ENCODE measurements around the gene USF2. TPM values are rescaled to one million over a fixed set of nuclear protein-coding genes. Genes with fewer than 3 reads are reported as not detected.

USF2 gene
- total RNA-seq, 1 experiment from 2014 or later: 81.6 TPM

DNA sequence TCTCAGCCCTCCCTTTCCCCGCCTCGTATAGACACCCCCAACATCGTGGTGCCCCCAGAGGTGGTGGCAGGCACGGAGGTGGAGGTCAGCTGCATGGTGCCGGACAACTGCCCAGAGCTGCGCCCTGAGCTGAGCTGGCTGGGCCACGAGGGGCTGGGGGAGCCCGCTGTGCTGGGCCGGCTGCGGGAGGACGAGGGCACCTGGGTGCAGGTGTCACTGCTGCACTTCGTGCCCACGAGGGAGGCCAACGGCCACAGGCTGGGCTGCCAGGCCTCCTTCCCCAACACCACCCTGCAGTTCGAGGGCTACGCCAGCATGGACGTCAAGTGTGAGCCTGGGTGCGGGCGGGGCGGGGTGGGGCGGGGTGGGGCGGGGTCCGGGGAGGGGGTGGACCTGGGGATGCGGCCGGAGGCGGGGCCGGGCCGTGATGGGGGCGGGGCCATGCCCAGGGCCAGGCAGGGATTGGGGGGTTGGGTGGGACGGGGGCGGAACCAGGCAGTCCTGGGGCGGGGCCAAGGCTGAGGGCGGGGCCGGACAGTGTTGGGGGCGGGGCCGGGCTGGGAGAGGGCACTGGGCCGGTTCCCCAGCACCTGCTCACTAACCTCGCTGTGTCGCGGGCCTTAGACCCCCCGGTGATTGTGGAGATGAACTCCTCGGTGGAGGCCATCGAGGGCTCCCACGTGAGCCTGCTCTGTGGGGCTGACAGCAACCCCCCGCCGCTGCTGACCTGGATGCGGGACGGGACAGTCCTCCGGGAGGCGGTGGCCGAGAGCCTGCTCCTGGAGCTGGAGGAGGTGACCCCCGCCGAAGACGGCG is 31.0 kb downstream of the USF2 start:
- no peaks in the 10 kb centered on the region for H3K36me3 Mint-ChIP-seq (ENCODE audit: insufficient read depth, unreplicated experiment)
- CTCF ChIA-PET: no interaction called here
- no peaks in the 10 kb centered on the region for H3K9me3 Mint-ChIP-seq (ENCODE audit: unreplicated experiment)
- POLR2A ChIA-PET: no interaction called here
- DNase-seq (ENCODE audit: unreplicated experiment): no peak
- intact Hi-C loops (cut with micrococcal nuclease): no loop called here
- no peaks in the 10 kb centered on the region for H3K4me1 Mint-ChIP-seq (ENCODE audit: insufficient read depth, unreplicated experiment)
- TF ChIP-seq, protein P1, sequence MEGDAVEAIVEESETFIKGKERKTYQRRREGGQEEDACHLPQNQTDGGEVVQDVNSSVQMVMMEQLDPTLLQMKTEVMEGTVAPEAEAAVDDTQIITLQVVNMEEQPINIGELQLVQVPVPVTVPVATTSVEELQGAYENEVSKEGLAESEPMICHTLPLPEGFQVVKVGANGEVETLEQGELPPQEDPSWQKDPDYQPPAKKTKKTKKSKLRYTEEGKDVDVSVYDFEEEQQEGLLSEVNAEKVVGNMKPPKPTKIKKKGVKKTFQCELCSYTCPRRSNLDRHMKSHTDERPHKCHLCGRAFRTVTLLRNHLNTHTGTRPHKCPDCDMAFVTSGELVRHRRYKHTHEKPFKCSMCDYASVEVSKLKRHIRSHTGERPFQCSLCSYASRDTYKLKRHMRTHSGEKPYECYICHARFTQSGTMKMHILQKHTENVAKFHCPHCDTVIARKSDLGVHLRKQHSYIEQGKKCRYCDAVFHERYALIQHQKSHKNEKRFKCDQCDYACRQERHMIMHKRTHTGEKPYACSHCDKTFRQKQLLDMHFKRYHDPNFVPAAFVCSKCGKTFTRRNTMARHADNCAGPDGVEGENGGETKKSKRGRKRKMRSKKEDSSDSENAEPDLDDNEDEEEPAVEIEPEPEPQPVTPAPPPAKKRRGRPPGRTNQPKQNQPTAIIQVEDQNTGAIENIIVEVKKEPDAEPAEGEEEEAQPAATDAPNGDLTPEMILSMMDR (IDR thresholded peaks at IDR 0.05; ENCODE audit: unreplicated experiment): no peak
- H3K27me3 Mint-ChIP-seq (ENCODE audit: insufficient read depth, unreplicated experiment): peaks cover 12% of the 10 kb centered on the region
- H3K4me3 Mint-ChIP-seq (ENCODE audit: unreplicated experiment): no peak overlapping the region
- no TSS peak for BruUV-seq (replicated peaks)
- H3K27ac Mint-ChIP-seq (ENCODE audit: low read depth, unreplicated experiment): no peak overlapping the region

DNA sequence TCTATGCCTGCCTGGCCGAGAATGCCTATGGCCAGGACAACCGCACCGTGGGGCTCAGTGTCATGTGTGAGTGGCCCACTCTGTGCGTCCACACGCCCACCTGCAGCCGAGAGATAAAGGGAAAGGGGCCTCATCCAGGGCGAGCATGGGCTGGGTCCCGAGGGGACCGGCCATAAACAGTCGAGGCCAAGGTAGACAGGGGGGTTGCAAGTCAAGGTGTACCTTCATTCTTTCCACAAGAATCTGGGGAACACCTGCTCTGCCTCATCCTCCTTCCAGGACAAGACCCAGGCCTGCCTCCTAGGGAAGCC is 31.5 kb downstream of the USF2 start:
- DNase-seq (ENCODE audit: unreplicated experiment): no peak
- H3K9me3 Mint-ChIP-seq (ENCODE audit: unreplicated experiment): no peaks in the 10 kb centered on the region
- H3K27me3 Mint-ChIP-seq (ENCODE audit: insufficient read depth, unreplicated experiment): peaks cover 12% of the 10 kb centered on the region
- no peaks in the 10 kb centered on the region for H3K4me1 Mint-ChIP-seq (ENCODE audit: insufficient read depth, unreplicated experiment)
- intact Hi-C loops (cut with micrococcal nuclease): no loop called here
- BruUV-seq (replicated peaks): no TSS peak
- no peaks in the 10 kb centered on the region for H3K36me3 Mint-ChIP-seq (ENCODE audit: insufficient read depth, unreplicated experiment)
- no peak overlapping the region for H3K27ac Mint-ChIP-seq (ENCODE audit: low read depth, unreplicated experiment)
- POLR2A ChIA-PET: no interaction called here
- H3K4me3 Mint-ChIP-seq (ENCODE audit: unreplicated experiment): no peak overlapping the region
- CTCF ChIA-PET: no interaction called here
- TF ChIP-seq, protein P1 (IDR thresholded peaks at IDR 0.05; ENCODE audit: unreplicated experiment): no peak

- POLR2A ChIA-PET: interaction anchor here (0.7 to 0.8 kb wide), 2 partner anchors 11 to 32 kb away, joined by 3 read pairs; no protein-coding TSS in a partner anchor
- no peak for DNase-seq (ENCODE audit: unreplicated experiment)
- intact Hi-C loops (cut with micrococcal nuclease): no loop called here
- no TSS peak for BruUV-seq (replicated peaks)
- CTCF ChIA-PET: no interaction called here
- no peaks in the 10 kb centered on the region for H3K36me3 Mint-ChIP-seq (ENCODE audit: insufficient read depth, unreplicated experiment)
- no peak overlapping the region for H3K4me3 Mint-ChIP-seq (ENCODE audit: unreplicated experiment)
- no peaks in the 10 kb centered on the region for H3K9me3 Mint-ChIP-seq (ENCODE audit: unreplicated experiment)
- no peak overlapping the region for H3K27ac Mint-ChIP-seq (ENCODE audit: low read depth, unreplicated experiment)
- peaks cover 12% of the 10 kb centered on the region for H3K27me3 Mint-ChIP-seq (ENCODE audit: insufficient read depth, unreplicated experiment)
- TF ChIP-seq, protein P1 (IDR thresholded peaks at IDR 0.05; ENCODE audit: unreplicated experiment): no peak
- H3K4me1 Mint-ChIP-seq (ENCODE audit: insufficient read depth, unreplicated experiment): no peaks in the 10 kb centered on the region
Measured at GRCh38 chr19:35301961-35302360, 33.2 kb downstream of the USF2 start.

DNA sequence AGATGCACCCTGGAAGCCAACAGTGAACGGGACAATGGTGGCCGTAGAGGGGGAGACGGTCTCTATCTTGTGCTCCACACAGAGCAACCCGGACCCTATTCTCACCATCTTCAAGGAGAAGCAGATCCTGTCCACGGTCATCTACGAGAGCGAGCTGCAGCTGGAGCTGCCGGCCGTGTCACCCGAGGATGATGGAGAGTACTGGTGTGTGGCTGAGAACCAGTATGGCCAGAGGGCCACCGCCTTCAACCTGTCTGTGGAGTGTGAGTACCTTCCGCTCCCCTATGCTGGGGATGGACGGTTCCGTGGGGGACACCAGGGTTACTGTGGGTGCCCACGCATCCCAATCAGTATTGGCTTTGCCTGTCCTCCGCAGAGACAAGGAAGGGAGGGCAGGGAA is 33.7 kb downstream of the USF2 start:
- Mint-ChIP-seq H3K27me3 (ENCODE audit: insufficient read depth, unreplicated experiment) (peaks cover 12% of the 10 kb centered on the region), H3K9me3 (ENCODE audit: unreplicated experiment) (no peaks in the 10 kb centered on the region), H3K4me3 (ENCODE audit: unreplicated experiment) (no peak overlapping the region), H3K36me3 (ENCODE audit: insufficient read depth, unreplicated experiment) (no peaks in the 10 kb centered on the region), H3K27ac (ENCODE audit: low read depth, unreplicated experiment) (no peak overlapping the region), H3K4me1 (ENCODE audit: insufficient read depth, unreplicated experiment) (no peaks in the 10 kb centered on the region)
- ChIA-PET POLR2A (interaction anchor here (0.7 to 0.8 kb wide), 2 partner anchors 10 to 32 kb away, joined by 3 read pairs; no protein-coding TSS in a partner anchor), CTCF (no interaction called here)
- DNase-seq (ENCODE audit: unreplicated experiment): no peak
- BruUV-seq (replicated peaks): no TSS peak
- intact Hi-C loops (cut with micrococcal nuclease): no loop called here
- TF ChIP-seq, protein P1 (IDR thresholded peaks at IDR 0.05; ENCODE audit: unreplicated experiment): no peak
